ENCODE data around the gene HK1.
"Not testable (repeated sequence)": the region's sequence is repeated elsewhere in the genome, so short reads cannot be mapped to it uniquely, and the experiment has no call there.

The HK1 gene

DNA sequence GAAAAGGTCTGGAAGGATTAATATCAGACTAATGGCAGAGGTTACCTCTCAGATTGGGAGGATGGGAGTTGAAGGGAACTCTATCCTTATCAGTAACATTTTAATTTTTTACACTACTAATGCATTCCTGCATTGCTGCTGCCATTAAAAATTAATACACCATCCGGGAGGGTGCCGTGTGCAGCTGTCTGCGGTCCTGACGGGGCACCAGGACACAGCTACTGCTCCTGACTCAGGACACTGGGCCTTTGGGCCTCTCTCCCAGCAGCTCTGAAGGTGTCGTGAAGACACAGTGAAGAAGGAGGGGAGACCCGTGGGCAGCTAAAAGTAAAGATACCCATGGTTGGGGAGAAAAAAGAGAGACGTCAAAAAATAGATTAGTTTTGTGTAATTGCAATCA is 23.4 kb upstream of the HK1 start:
- no peak for DNase-seq (ENCODE audit: low read depth in 2 of 2)

DNA sequence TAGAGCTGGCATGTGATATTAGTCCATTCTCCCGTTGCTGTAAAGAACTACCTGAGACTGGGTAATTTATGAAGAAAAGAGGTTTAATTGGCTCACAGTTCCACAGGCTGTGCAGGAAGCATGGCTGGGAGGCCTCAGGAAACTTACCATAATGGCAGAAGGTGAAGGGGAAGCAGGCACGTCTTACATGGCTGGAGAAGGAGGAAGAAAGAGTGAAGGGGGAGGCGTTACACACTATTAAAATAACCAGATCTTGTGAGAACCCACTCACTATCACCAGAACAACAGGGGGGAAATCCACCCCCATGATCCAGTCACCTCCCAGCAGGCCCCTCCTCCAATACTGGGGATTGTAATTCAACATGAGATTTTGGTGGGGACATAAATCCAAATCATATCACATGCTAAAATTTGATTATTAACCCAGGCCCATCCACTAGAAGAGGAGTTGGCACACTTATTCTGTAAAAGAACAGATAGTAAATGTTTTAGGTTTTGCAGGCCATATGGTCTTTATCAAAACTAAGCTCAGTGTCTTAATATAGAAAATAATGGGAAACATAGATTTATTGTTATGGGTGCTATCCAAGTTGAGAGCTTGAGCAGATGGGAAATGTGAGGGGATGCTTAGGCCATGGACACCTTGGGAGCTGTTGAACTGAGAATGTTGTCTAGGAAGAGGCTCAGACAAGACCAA is 18.6 kb upstream of the HK1 start:
- DNase-seq (ENCODE audit: low read depth in 2 of 2) = no peak

DNA sequence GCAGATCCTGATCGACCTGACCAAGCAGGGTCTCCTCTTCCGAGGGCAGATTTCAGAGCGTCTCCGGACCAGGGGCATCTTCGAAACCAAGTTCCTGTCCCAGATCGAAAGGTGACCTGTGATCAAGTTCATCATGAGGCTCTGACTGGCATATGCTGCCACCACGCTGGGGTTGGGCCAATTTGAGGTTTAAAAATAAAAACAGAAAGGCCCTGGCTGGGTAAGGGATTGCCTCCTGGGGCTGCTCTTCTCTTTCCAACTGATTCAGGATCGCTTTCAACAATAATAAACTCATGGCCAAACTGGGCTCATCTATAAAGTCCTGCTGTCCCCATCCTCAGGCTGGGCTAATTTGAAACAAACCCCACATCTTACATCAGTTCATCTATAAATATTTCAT is 17.1 kb upstream of the HK1 start:
- DNase-seq (ENCODE audit: low read depth in 2 of 2) = no peak

DNA sequence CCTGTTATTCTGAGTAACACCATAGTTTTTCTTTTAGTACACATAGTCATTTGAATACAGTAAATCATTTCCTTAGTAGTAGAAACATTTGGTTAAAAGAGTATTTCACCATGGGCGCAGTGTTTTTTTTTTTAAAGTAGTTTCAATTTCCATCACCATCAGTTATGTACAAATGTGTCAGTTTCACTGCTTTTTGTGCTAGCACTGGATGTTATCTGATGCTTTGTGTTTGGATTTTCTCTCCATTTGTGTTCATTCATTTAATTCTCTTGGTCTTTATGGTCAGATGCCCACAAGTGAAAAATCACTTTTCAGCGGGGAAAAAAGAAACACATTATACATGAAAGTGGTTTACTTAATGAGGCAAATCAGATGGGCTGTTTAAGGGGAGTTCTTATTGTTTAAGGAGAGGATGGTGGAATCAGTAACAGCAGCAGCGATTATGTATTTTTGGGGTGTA is 16.0 kb upstream of the HK1 start:
- no peak for DNase-seq (ENCODE audit: low read depth in 2 of 2)

DNA sequence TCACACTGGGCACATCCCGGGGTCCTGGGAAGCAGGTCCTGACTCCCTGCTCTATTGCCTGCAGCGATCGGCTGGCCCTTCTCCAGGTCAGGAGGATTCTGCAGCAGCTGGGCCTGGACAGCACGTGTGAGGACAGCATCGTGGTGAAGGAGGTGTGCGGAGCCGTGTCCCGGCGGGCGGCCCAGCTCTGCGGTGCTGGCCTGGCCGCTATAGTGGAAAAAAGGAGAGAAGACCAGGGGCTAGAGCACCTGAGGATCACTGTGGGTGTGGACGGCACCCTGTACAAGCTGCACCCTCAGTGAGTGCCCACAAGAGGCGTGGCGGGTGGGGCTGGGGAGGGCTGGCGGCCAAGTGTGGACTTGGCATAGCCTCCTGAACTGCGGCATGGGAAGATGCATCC is 12.8 kb upstream of the HK1 start:
- DNase-seq (ENCODE audit: low read depth in 2 of 2) = no peak

DNA sequence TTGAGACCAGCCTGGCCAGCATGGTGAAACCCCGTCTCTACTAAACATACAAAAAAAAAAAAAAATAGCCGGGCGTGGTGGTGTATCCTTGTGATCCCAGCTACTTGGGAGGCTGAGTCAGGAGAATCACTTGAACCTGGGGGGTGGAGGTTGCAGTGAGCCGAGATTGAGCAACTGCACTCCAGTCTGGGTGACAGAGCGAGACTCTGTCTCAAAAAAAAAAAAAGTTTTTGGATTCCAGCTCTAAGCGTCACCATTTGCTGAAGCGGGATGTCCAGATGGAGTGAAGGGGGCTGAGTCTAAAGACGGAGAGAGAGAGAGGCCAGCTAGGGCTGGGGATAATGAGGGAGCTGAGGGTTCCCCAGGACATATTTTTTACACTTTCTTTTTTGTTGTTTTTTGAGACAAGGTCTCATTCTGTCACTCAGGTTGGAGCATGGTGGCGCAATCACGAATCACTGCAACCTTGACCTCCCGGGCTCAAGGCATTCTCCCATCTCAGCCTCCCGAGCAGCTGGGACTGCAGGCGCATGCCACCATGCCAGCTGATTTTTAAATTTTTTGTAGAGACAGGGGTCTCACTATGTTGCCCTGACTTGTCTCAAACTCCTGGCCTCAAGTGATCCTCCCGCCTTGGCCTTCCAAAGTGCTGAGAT is 9.4 kb upstream of the HK1 start:
- DNase-seq (ENCODE audit: low read depth in 2 of 2) = no peak

DNA sequence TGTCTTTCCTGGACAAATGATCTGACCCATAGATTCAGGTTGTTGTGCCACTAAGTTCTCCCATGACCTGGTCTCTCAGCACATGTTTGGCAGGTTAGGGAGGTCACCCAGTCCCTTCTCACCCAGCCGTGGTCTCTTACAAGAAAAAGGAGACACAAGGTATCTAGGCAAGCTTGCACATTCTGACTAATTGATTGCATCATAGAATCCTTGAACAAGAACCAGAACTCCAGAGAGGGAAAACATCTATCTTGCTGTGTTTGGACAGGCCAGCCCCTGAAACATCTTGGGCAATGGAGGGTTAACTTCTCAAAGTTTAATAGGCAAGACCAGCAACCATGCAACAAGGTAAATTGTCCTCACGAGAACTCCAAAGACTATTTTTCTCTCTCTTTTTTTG is 8.5 kb upstream of the HK1 start:
- no peak for DNase-seq (ENCODE audit: low read depth in 2 of 2)

DNA sequence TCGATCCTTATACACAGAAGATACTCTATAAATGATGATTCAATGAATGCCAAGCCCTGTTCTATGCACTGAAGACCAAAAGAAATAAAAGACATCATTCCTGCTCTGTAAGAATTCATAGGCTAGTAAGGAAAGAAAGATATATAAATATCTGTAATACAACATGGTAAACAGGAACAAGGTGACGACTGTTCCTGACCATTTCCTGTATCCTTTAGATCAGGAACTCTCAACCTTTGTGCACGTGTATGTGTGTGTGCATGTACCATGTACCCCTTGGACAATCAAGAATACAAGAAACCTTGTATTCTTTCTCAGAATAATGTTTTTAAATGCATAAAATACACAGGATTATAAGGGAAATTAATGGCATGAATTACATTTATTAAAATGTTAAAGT is 7.3 kb upstream of the HK1 start:
- no peak for DNase-seq (ENCODE audit: low read depth in 2 of 2)

DNA sequence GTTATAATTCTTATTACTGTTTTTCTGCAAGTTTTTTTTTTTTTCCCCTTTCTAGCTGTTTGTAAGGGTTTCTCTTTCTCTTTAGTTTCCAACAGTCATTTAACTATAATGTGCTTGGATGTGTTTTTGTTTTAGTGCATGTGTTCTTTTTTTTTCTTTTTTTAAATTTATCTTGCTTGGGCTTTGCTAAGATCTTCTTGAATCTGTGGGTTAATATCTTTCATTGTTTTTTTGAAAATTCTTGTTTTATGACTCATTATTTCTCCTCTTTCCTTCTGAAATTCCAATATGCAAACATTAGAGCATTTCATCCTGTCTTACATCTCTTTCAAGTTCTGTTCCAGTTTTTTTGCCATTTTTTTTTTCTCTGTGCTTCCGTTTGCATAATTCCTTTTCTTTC is 5.7 kb upstream of the HK1 start:
- DNase-seq (ENCODE audit: low read depth in 2 of 2) = no peak

DNA sequence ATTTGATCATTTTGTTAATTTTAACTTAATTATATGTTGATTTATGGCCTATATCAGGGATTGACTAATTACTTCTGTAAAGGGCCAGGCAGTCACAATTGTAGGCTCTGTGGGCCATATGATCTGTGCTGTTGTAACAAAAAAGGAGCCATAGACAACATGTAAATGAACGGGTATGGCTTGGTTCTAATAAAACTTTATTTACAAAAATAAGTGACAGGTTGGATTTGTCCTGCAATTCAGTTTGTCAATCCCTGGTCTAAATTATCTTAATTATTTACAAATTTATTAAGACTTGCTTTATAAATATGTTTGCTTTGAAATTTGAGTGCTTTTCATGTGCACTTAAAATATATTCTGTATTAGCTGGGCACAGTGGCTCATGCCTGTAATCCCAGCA is 2.9 kb upstream of the HK1 start:
- no peak for DNase-seq (ENCODE audit: low read depth in 2 of 2)

DNA sequence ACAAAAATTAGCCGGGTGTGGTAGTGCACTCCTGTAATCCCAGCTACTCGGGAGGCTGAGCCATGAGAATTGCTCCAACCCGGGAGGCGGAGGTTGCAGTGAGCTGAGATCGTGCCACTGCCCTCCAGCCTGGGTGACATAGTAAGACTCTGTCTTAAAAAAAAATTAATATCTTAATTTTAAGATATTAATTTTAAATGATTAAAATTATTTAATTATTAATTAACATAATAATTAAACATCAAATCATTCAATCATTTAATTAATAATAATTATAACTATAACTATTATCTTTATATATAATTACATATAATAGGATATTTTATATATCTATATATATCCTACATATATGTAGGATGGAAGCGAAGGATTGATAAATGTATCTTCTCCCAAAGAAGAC is 1.8 kb upstream of the HK1 start:
- DNase-seq (ENCODE audit: low read depth in 2 of 2) = no peak

DNA sequence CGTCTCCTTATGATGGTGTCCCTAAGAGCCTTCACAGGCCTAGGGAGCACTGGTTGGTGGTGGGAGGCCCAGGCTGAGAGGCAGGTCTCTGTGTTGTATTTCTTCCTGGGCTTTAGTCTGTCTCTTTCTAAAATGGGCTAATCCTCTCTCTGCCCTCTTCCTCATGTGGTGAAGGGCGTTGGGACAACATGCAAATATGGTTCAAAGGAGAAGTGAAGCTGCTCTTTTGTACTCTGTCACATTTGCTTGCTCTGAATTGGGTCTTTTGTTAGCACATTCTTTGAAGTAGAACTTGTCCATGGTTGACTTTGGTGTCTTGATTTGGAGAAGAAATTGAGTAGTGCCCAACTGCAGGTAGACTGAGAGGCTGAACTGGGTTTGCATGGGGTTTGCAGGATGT is 814 bp downstream of the HK1 start:
- no peak for DNase-seq (ENCODE audit: low read depth in 2 of 2)

DNA sequence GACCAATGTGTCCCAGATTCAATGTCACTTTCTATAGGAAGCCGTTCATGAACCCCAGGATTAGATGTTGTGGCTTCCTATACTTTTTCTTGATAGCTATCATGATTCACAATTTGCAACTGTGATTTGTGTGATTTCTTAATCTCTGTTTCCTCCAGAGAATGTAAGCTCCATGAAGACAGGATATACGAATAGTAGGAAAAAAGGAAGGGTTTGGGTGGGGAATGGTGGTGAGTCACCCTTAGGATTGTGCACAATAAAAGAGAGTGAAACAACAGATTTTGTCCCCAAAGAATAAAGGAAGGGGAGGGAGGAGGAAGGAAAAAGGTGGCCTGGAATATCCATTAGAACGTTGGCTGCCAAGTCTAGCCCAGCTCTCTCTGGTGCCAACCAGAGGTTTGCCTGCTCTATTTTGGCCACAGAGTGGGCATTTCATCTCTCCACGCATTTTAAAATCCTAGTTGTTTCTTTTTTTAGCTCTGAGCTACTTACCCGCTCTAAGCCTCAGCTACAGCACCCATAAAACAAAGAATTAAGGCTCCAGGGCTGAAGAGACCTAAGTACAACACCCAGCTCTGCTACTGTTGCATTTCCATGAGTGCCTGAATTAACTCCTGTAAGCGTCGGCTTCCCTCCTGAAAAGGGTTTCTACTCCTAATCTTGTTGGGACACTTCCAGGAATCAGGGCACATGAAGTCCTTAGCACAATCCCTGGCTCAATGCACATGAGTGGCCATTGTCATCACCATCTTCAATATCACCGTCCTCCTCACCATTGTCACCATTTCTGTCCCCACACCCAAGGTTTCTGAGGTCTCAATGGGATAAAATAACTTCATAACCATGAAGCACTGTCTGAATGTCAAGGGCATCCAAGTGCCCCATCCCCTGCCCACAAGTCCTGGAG is 3.5 kb downstream of the HK1 start:
- DNase-seq (ENCODE audit: low read depth in 2 of 2) = no peak

DNA sequence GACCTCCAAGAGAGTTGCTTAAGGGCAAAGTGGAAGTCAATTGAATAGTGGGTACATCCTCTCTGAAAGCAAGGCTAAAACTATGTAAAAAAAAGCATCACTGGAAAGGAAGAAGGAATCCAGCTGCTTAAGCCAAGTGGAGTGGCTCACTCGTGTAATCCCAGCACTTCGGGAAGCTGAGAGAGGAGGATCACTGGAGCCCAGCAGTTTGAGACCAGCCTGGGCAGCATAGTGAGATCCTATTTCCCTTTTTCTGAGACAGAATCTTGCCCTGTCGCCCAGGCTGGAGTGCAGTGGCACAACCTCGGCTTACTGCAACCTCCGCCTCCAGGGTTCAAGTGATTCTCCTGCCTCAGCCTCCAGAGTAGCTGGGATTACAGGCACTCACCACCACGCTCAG is 6.1 kb downstream of the HK1 start:
- not testable (repeated sequence) for DNase-seq (ENCODE audit: low read depth in 2 of 2)

DNA sequence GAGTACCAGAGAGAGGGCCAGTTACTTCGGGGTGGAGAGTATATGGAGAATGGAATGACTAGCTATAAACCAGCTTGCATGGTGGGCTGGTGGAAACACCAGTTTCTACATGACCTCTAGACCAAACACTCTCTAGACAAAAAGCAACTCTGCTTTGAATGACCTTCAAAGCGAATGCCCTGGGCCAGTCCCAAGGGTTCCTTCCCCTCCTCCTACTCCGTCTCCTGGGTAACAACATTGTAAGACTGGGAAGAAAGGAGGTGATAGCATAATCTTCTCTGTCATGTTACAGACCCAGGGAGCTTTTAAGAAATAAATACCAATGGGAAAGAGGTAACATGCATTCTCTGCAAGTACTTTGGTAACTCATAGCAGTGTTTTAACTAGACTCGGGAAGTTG is 7.4 kb downstream of the HK1 start:
- no peak for DNase-seq (ENCODE audit: low read depth in 2 of 2)

DNA sequence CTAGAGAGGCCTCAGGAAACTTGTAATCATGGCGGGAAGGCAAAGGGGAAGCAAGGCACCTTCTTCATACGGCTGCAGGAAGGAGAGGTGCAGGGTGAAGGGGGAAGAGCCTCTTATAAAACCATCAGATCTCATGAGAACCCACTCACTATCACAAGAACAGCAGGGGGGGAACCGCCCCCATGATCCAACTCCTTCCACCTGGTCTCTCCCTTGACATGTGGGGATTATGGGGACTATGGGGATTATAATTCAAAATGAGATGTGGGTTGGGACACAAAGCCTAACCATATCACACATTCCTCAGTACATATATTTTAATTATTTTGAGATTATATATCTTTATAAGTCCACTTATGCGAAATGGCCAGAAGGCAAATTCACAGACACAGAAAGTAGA is 8.9 kb downstream of the HK1 start:
- DNase-seq (ENCODE audit: low read depth in 2 of 2) = no peak

DNA sequence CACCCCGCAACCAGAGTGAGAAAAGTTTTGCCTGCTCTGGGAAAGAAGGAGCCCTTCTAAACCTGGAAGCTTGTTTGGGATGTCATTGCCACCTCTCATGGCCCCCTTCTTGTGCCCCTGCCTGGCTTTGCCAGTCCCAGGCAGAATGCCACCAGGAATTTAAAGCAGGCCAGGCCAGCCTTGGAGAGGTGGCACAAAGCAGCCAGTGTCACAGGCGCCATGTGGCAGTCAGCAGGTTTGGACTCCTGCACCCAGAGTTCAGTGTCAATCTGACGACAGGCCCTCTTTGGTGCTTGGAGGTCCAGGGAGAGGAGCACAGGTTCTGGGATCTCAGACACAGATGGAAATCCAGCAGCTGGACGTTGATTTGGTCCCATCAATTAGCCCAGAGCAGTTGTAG is 12.7 kb downstream of the HK1 start:
- no peak for DNase-seq (ENCODE audit: low read depth in 2 of 2)

DNA sequence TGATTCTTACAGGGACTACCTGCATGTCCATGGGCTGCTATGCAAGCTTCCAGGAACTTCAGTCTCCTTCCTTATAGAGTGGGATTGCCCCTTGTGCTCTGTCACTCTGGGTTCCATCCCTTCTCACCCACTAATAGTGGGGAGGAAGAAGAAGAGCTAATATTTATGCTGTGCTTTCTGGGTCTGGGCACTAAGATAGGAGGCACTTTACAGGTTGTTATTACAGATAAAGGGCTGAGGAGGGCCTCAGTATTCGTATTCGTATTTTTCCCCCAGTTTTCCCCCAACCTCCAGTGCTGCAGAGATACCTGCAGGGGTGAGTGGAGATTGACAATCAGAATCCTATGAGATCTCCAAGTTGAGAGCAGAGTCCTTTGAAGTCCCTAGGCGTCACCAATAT is 14.2 kb downstream of the HK1 start:
- no peak for DNase-seq (ENCODE audit: low read depth in 2 of 2)

DNA sequence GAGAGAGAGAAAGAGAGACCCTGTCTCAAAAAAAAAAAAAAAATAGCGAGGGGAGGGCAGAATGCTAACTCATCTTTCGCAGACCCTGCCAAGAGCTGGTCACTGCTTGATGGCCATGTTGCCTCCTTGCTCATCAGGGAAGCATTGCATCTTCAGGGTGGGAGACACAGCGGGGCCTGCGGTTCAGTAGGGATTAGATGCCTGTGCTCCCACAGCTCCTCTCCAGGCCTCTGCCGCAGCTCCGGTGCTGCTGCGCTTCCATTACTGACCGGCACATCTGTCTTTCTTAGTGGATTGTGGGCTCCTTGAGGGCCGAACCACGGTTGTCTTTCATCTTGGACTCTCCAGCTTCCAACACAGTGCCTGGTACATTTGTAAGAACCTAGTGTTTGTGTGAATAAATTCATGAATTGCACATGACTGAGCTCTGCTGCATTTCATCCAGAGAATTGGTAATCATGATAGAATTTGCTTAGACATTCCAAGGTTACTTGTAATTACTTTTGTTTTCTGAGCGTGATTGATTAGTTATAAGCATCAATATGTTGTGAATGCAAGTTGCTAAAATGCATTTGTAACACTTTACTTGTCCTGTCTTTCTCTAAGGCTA is 16.8 kb downstream of the HK1 start:
- DNase-seq (ENCODE audit: low read depth in 2 of 2) = no peak

DNA sequence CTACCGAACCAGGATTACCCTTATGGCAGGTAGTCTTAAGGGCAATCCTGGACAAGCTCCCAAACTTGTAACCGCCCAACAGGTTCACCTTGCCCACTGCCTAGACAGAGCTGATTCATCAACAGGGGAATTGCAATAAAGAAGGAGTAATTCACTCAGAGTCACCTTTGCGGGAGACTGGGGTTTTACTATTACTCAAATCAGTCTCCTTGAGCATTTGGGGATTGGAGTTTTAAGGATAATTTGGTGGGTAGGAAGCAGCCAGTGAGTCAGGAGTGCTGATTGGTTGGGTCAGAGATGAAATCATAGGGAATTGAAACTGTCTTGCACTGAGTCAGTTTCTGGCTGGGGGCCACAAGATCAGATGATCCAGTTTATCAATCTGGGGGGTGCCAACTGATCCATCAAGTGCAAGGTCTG is 25.3 kb downstream of the HK1 start:
- no peak for DNase-seq (ENCODE audit: low read depth in 2 of 2)

DNA sequence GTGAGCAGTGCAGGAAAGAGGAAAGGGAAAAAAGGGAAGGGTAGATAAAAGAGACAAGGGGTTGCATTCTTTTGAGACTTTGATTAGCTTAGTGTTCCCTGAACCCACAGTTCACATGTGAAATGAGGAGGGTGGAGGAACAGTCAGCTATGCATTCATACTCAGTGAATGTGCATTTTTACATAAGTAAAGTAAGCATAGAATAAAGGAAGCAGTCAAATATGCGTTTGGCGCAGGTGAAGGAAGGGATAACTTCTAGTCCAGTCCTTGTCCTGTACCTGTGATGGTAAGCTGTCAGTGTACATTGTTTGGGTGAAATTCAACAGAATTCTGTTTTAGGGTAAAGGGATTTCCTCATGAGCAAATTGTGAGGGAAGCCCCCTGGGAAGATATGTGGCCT is 28.1 kb downstream of the HK1 start:
- DNase-seq (ENCODE audit: low read depth in 2 of 2) = no peak

DNA sequence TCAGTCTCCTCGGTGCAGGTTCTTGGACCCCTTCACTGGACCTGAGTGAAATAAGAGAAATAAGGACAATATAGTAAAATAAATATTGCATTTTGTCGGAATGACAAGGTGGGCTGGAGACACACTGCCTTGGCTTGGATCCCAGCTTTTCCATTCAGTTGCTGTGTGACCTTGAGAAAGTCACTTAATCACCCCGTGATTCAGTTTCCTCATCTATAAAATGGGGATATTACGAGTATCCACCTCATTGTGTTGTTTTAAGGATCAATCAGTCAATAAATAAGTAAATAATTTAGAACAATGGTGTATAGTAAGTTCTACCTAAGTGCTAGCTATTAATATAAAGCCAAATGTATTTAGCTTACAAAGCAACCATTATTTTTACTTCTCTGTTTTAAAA is 29.1 kb downstream of the HK1 start:
- DNase-seq (ENCODE audit: low read depth in 2 of 2) = no peak

Measured in stimulated activated CD8-positive, alpha-beta memory T cell treated with anti-CD3 and anti-CD28 coated beads, Interleukin-2, amount 100 ng/mL, for 1 hour (primary cell).